ENCODE data around the gene TPI1. TPM values are rescaled to one million over a fixed set of nuclear protein-coding genes. Genes with fewer than 3 reads are reported as not detected.

Gene TPI1
- polyA plus RNA-seq, 1 donor = 1,115 TPM

DNA sequence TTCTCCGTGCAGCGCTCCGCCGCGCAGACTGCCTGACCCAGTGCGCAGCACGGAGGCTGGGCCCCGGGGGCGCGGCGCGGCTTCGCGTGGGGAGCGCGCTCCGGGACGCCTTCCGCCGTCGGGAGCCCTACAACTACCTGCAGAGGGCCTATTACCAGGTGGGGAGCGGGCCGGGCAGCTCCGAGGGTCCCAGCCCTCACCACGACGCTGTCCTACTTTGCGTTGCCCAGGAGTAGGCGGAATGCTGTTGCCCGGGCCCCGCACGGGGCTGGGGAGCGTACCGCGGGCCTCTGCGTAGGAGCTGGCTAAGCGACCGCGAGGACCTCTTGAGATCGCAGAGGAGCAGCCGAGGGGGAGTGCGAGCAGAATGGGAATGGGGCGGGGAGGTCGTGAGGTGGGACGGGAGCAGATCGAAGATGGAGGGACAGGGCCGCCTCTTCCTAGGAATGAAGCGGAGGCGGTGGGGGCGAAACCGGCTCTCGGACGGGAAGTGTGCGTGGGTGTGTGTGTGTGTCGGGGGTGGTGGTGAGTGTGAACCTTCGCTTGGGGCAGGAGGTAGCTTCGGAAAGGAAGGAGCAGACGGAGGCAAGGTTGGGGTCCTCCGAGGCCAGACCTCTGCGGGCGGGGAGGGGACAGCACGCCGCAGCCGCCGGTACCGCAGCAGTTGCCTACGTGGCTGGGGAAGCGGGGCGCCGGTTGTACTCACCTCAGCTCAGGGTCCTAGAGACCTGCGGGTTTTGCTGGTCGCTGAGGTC, 38.4 kb upstream of the TPI1 start:
- DNase-seq (ENCODE audit: low read depth) = no peak

- DNase-seq (ENCODE audit: low read depth) = no peak
Measured at GRCh38 chr12:6829536-6830220, 37.7 kb upstream of the TPI1 start.

- DNase-seq (ENCODE audit: low read depth) = no peak
Measured at GRCh38 chr12:6830286-6830890, 36.9 kb upstream of the TPI1 start.

DNA sequence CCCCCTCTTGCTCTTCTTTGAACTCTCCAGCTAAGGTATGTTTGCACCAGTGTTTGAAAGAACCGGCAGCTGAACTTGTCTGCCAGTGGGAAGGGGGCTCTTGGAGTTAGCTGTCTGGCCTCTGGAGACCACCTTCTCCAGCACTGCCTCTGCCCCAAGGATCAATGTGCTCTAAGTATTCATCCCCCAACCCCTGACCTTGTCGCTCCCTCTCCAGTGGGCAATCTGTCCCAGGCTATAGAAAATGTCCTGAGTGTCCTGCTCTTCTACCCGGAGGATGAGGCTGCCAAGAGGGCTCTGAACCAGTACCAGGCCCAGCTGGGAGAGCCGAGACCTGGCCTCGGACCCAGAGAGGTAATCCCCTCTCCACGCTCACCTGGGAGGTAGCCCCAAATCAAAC, 36.3 kb upstream of the TPI1 start:
- no peak for DNase-seq (ENCODE audit: low read depth)

DNA sequence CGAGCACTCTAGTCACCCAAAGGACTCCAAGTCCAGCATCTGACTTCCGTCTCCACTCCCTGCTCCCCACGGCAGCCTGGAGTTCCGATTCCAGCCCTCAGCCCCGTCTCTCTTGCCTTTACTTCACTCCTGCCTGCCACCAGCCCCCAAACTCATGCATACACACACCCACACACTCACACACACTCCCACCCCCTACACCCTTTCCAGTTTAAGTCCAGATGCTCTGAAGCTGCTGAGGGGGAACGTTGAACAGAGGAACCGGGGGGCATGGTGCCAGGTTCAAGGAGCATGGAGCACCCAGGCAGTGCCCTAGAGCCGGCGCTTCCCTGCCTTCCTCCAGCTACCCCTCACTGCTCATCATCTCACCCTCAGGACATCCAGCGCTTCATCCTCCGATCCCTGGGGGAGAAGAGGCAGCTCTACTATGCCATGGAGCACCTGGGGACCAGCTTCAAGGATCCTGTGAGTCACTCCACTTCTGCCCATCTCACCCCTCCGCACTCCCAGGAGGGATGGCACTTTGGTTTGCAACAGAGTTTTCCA, 35.8 kb upstream of the TPI1 start:
- no peak for DNase-seq (ENCODE audit: low read depth)

GRCh38 chr12:6832125-6832524, 35.2 kb upstream of the TPI1 start:
- no peak for DNase-seq (ENCODE audit: low read depth)

GRCh38 chr12:6833189-6833890, 34.0 kb upstream of the TPI1 start:
- DNase-seq (ENCODE audit: low read depth) = no peak

DNA sequence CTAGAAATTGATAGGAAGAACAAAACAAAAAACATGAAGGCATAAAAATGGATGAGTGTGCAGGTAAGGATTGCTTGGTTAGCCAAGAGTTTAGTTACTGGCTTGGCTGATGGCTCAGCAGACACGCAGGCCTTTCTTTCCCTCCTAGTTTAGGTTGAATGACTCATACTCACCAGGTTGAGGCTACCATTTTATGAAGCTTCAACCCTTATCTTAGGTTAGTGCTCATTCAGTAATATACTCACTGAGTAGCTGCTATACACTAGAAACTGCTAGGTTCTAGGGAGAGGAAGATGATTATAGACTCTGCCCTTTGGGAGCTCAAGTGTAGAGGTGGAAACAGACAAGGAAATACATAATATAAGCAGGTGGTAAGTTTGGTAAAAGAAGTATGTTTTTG, 33.1 kb upstream of the TPI1 start:
- DNase-seq (ENCODE audit: low read depth) = no peak

DNA sequence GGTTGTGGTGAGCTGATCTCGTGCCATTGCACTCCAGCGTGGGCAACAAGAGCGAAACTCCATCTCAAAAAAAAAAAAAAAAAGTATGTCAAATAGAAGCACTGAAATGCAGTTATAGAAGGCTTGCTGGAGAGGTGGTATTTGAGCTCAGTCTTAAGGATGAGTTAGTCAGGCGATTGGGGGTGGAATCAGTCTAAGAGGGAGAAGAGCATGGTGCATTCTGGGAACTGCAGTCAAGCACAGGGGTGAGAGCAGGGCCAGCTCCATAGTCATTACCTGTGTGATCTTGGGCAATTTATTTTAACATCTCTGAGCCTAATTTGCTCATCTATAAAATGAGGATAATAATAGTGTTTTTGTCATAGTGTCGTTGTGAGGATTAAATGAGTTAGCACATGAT, 32.5 kb upstream of the TPI1 start:
- DNase-seq (ENCODE audit: low read depth) = no peak

- no peak for DNase-seq (ENCODE audit: low read depth)
Measured at GRCh38 chr12:6836851-6837250, 30.5 kb upstream of the TPI1 start.

DNA sequence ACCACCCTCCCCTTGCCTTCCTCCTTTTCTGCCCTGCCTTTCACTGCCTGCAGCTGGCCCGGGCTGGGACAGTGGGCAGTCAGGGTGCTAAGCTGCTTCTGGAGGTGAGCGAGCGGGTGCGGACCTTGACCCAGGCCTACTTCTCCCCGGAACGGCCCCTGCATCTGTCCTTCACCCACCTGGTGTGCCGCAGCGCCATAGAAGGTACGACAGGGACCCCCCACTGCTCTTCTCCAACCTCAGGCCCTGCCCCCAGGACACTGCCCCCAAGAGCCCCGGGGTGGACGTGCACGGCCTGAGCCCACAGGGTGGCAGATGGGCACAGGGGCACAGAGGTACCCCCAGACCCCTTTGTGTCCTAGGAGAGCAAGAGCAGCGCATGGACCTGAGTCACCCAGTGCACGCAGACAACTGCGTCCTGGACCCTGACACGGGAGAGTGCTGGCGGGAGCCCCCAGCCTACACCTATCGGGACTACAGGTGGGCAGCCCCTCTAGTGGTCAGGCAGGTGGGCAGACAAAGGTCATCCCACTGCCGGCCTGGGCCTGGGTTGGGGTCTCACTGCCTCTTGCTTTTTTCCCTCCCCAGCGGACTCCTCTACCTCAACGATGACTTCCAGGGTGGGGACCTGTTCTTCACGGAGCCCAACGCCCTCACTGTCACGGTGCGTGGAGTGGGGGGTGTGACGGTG, 29.8 kb upstream of the TPI1 start:
- DNase-seq (ENCODE audit: low read depth) = no peak

DNA sequence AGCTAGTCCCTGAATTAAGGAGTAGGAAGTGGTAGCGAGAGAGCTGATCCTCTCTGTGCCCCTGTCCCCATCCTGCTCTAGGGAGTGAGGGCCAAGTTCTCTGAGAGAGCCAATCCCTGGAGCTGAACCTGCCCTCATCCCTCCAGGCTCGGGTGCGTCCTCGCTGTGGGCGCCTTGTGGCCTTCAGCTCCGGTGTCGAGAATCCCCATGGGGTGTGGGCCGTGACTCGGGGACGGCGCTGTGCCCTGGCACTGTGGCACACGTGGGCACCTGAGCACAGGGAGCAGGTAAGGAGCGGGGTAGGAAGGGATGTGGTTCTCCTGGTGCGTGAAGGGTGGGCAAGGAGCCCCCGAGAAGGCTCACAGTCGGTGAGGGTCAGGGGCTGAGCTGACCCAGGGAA, 28.5 kb upstream of the TPI1 start:
- DNase-seq (ENCODE audit: low read depth) = no peak

- DNase-seq (ENCODE audit: low read depth) = no peak
Measured at GRCh38 chr12:6839482-6840201, 27.7 kb upstream of the TPI1 start.

GRCh38 chr12:6840330-6840729, 27.0 kb upstream of the TPI1 start:
- no peak for DNase-seq (ENCODE audit: low read depth)

DNA sequence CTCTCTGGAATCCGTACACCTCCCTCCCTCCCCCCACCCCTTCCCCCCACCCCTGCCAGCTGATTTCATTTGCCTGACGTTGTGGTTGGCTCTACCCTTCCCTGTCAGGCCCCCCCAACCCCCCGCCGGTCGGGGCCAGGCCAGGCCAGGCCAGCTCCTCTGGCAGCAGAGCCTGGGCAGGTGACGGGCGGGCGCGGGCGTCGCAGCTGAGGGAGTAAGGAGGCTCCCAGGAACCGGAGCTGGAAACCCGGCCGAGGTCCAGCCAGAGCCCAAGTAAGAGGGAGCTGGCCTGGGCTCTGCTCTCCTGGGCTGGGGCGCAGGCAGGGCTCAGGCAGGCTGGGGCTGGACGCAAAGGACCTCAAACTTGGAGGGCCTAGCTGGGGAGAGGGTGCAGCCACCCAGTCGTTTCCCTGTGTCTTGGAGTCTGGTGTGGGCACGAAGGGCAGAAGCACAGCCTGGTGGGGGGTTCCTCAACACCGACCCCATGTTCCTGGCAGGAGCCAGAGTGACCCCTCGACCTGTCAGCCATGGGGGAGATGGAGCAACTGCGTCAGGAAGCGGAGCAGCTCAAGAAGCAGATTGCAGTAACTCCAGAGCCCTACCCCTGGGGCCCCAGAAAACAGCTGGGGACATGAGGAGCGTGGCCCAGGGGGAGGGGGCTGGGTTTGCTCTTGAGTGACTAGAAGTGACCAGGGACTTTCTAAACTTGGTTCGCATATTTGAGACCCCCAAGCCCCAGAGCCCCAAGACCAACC, 26.4 kb upstream of the TPI1 start, which contains the start of gene GNB3:
Gene GNB3 (plus strand): TSS at position 165 of the 755 bp plus-strand sequence. CDS start 363 bp downstream, at position 528.
- no peak for DNase-seq (ENCODE audit: low read depth)

DNA sequence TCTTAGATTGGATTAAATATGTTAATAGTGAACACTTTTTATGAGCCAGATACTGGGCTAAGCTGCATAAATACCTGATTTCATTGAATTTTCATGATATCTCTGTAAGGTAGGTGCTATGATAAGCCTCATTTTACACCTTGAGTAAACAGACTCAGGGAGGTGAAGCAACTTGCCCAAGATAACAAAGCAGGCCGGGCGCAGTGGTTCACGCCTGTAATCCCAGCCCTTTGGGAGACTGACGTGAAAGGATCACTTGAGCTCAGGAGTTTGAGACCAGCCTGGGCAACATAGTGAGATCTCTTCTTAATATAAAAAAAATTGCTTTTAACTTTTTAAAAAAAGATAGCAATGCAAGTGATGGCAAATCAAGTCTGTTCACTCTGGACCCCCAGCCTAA, 25.3 kb upstream of the TPI1 start:
- DNase-seq (ENCODE audit: low read depth) = no peak

DNA sequence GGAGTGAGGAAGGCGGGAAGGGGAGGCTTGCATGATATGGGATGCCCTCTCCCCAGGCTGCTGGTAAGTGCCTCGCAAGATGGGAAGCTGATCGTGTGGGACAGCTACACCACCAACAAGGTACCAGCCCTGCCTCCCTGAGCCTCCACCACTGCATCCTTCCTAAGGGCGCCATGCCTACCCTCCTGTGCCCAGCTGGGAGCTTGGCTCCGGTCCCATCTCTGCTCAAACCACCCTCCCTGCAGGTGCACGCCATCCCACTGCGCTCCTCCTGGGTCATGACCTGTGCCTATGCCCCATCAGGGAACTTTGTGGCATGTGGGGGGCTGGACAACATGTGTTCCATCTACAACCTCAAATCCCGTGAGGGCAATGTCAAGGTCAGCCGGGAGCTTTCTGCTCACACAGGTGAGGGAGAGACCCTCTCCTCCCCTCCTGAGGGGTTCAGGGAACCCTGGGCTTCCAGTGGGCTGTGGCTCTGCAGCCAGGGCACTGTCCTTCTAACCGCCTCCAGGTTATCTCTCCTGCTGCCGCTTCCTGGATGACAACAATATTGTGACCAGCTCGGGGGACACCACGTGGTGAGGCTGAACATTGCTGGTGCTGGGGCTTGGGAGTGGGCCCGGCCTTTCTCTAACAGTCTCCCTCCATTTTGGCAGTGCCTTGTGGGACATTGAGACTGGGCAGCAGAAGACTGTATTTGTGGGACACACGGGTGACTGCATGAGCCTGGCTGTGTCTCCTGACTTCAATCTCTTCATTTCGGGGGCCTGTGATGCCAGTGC, 24.0 kb upstream of the TPI1 start:
- DNase-seq (ENCODE audit: low read depth) = no peak

DNA sequence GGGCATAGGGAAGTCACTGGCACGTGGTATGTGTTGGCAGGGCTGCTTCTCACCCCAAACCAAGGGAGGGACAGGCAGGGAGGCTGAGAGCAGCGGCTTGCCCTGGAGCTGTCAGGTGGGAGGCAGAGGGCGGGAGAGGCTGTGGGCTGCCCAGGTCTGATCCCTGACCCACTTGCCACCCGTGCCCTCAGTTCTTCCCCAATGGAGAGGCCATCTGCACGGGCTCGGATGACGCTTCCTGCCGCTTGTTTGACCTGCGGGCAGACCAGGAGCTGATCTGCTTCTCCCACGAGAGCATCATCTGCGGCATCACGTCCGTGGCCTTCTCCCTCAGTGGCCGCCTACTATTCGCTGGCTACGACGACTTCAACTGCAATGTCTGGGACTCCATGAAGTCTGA, 21.9 kb upstream of the TPI1 start:
- DNase-seq (ENCODE audit: low read depth) = no peak

DNA sequence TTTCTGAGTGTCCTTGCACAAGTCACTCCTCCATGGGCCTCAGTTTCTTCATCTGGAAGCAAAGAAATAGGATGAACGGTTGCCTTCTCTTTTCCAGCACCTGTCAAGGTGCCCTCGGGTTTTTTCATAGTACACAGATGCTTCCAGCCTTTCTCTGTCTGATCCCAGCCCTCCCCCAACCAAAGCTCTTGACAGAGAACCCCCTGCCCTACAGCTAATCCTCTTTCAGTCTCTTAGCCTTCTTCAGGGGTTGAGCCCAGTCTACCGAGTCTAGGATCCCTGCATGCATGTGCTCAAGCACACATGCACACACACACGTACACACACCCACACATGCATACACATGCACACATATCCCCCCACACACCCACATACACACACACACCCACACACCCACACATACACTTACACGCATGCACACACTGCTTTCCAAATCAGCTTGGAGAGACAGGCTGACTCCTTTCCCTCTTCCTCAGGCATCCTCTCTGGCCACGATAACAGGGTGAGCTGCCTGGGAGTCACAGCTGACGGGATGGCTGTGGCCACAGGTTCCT, 20.9 kb upstream of the TPI1 start:
- DNase-seq (ENCODE audit: low read depth) = no peak

All from forelimb muscle (tissue), 1 donor.